HG02938 (cell line): ENCODE data around the gene UBE4B.
"Not testable (repeated sequence)": the region's sequence is repeated elsewhere in the genome, so short reads cannot be mapped to it uniquely, and the experiment has no call there.

Source experiments
- ATAC-seq: cut with Tn5 transposase; IDR thresholded peaks from one replicate; pipeline ENCODE4 v1.9.1; 2021; ENCODE audit warnings: mild to moderate bottlenecking, moderate library complexity; ENCODE audit not compliant: unreplicated experiment

UBE4B gene

GRCh38 chr1:10070206-10070605 is 37.4 kb downstream of the UBE4B start:
- ATAC-seq: no peak

GRCh38 chr1:10071640-10072039 is 38.9 kb downstream of the UBE4B start:
- no peak for ATAC-seq

GRCh38 chr1:10073371-10073770 is 40.6 kb downstream of the UBE4B start:
- ATAC-seq: not testable (repeated sequence)

- ATAC-seq: no peak
Observed at GRCh38 chr1:10074059-10074851, 41.5 kb downstream of the UBE4B start.

- no peak for ATAC-seq
Observed at GRCh38 chr1:10074852-10075730, 42.3 kb downstream of the UBE4B start.

- ATAC-seq: no peak
Observed at GRCh38 chr1:10075732-10076131, 43.0 kb downstream of the UBE4B start.

GRCh38 chr1:10078494-10078893 is 45.7 kb downstream of the UBE4B start:
- no peak for ATAC-seq

GRCh38 chr1:10080523-10080922 is 47.8 kb downstream of the UBE4B start:
- no peak for ATAC-seq

GRCh38 chr1:10082785-10083479 is 50.2 kb downstream of the UBE4B start:
- ATAC-seq: no peak

- ATAC-seq: no peak
Observed at GRCh38 chr1:10084045-10084444, 51.3 kb downstream of the UBE4B start.

GRCh38 chr1:10085076-10085475 is 52.3 kb downstream of the UBE4B start:
- ATAC-seq: no peak

GRCh38 chr1:10087210-10087609 is 54.5 kb downstream of the UBE4B start:
- no peak for ATAC-seq

GRCh38 chr1:10101929-10102328 is 69.2 kb downstream of the UBE4B start:
- ATAC-seq: no peak

- no peak for ATAC-seq
Observed at GRCh38 chr1:10103193-10103592, 70.4 kb downstream of the UBE4B start.

GRCh38 chr1:10104834-10105233 is 72.1 kb downstream of the UBE4B start:
- ATAC-seq: no peak

GRCh38 chr1:10105484-10105883 is 72.7 kb downstream of the UBE4B start:
- ATAC-seq: no peak

GRCh38 chr1:10106241-10106640 is 73.5 kb downstream of the UBE4B start:
- no peak for ATAC-seq

- no peak for ATAC-seq
Observed at GRCh38 chr1:10106756-10107475, 74.2 kb downstream of the UBE4B start.

- ATAC-seq: not testable (repeated sequence)
Observed at GRCh38 chr1:10107476-10107847, 74.7 kb downstream of the UBE4B start.

GRCh38 chr1:10108134-10108663 is 75.4 kb downstream of the UBE4B start:
- ATAC-seq: no peak
